Activated T-helper 1 cell treated with anti-CD3 and anti-CD28 coated beads, Interleukin-2, amount 50 U/mL, for 16 hours (primary cell): ENCODE results near the gene OPRD1.
"Not testable (repeated sequence)": the region's sequence is repeated elsewhere in the genome, so short reads cannot be mapped to it uniquely, and the experiment has no call there.

Experiments
- DNase-seq, 2 donors: peaks; one replicate each; pipeline ENCODE4 v3.0.0-alpha.2; 2020; ENCODE audit warnings: low read depth in 1 of 2, low spot score in 1 of 2

The OPRD1 gene

GRCh38 chr1:28811766-28812668 lies at the start of gene OPRD1:
OPRD1 (plus strand) TSS chr1:28812170; CDS start chr1:28812384, 214 bp downstream.
- DNase-seq: no peak

- no peak for DNase-seq
Observed at GRCh38 chr1:28766532-28767183, 45.3 kb upstream of the OPRD1 start.

- DNase-seq: no peak
Observed at GRCh38 chr1:28770601-28771165, 41.3 kb upstream of the OPRD1 start.

DNA sequence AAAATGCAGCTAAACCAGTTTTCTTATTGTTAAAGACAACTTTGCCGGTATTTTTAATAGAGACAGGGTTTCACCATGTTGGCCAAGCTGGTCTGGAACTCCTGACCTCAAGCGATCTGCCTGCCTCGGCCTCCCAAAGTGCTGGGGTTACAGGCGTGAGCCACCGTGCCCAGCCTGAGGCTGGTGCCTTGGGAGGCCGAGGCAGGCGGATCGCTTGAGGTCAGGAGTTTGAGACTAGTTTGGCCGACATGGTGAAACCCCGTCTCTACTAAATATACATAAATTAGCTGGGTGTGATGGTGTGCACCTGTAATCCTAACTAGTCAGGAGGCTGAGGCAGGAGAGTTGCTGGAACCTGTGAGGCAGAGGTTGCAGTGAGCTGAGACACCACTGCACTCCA lies 40.0 kb upstream of the OPRD1 start:
- DNase-seq: not testable (repeated sequence)

- DNase-seq: no peak
Observed at GRCh38 chr1:28773105-28773504, 38.9 kb upstream of the OPRD1 start.

- peak; percentile 34 to 47 for DNase-seq
Observed at GRCh38 chr1:28775121-28775942, 36.6 kb upstream of the OPRD1 start.

GRCh38 chr1:28776341-28776740 lies 35.6 kb upstream of the OPRD1 start:
- DNase-seq: no peak

GRCh38 chr1:28778021-28778420 lies 33.9 kb upstream of the OPRD1 start:
- no peak for DNase-seq

DNA sequence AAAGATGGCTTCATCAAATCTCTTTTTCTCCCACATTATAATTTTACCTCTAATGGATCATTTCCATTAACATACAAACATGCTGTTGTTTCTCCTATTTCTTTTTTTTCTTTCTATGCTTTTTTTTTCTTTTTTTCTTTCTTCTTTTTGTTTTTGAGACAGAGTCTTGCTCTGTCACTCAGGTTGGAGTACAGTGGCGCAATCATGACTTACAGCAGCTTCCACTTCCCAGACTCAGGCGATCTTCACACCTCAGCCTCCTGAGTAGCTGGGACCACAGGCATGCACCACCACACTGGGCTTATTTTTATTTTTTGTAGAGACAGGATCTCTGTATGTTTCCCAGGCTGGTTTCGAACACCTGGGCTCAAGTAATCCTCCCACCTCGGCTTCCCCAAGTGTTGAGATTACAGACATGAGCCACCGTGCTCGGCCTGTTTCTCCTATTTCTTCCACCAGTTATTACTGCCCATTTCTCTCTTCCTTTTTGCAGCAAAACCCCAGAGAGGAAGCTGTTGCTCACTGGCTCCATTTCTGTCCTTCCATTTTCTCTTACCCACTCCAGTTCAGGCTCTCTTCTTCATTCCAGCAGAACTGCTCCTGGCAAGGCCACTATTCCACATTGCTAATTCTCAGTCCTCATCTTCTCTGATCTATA lies 32.1 kb upstream of the OPRD1 start:
- no peak for DNase-seq

DNA sequence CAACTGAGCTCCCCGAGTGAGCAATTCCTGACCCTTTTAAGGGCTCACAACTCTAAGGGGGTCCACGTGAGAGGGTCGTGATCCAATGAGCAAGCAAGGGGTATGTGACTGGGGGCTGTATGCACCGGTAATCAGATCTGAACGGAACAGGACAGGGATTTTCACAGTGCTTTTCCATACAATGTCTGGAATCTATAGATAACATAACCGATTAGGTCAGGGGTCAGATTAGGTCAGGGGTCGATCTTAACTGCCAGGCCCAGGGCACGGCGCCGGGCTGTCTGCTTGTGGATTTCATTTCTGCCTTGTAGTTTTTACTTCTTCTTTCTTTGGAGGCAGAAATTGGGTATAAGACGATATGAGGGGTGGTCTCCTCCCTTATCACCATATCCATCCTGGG lies 30.7 kb upstream of the OPRD1 start:
- no peak for DNase-seq

GRCh38 chr1:28782011-28782410 lies 30.0 kb upstream of the OPRD1 start:
- no peak for DNase-seq

- no peak for DNase-seq
Observed at GRCh38 chr1:28783363-28783762, 28.6 kb upstream of the OPRD1 start.

DNA sequence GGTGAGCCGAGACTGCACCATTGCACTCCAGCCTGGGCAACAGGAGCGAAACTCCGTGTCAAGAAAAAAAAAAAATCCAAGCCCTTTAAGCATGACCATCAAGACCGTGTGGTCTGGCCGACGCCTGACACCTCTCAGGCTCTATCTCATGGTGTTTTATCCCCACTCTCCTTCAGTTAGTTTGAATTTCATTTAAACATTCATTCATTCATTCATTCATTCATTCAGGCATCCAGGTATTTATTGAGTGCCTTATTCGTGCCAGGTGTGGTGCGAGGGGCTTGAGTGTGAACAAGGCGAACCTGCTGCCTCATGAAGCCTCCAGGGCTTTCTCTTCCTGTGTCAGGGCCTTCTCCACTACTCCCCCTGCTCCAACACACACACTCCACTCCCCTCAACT lies 22.6 kb upstream of the OPRD1 start:
- no peak for DNase-seq

- DNase-seq: no peak
Observed at GRCh38 chr1:28789816-28790215, 22.2 kb upstream of the OPRD1 start.

DNA sequence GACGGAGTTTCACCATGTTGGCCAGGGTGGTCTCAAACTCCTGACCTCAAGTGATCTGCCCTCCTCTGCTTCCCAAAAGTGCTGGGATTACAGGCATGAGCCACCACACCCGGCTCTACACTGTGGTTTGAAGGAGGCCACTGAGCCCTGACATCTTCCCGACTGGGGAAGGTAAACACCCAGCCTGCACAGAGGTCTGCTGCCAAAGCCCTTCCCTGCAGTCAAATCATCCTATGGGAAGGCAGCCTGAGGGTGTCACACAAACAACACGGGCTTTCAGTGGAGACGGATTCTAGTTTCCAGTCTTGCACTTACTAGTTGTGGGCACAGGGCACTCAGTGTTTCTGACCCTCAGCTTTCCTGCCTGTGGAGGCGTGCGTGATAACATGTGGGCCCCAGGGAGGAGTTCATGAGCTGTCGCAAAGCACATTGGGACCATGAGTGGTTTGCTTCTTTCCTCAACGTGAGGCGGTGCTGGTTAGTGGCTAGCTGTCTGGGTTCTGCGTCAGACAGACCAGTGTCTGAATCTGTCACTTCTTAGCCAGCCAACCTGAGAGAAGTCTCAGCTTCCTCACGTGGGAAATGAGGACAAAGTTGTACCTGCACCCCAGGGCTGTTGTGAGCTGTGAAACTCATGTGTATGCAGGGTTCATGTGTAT lies 21.5 kb upstream of the OPRD1 start:
- no peak for DNase-seq

DNA sequence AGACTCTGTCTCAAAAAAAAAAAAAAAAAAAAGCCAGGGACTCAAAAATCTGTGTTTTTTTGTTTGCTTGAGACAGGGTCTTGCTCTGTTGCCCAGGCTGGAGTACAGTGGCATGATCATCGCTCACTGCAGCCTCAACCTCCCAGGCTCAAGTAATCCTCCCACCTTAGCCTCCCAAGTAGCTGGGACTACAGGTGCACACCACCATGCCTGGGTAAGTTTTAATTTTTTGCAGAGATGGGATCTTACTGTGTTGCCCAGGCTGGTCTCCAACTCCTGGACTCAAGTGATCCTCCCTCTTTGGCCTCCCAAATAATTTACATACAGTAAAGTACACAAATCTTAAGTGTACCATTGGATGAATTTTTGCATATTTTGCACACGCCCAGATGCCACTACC lies 20.0 kb upstream of the OPRD1 start:
- not testable (repeated sequence) for DNase-seq

DNA sequence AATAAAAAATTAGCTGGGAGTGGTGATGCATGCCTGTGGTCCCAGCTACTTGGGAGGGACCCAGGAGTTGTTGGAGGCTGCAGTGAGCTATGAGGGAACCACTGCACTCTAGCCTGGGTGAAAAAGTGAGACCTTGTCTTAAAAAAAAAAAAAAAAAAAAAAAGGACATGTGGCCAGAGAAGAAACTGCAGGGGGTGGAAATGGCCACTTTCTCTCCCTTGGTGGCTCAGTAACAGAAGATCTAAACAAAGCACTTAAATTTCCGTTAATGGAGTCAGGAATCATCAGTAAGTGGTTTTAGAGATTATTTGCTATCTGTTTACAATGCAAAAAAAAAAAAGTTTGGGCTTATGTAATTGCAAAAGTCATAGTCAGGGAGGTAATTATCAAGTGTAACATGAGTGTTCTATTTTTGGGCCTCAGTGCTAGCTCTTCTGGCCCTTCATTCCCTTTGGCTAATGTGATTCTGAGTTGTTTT lies 19.3 kb upstream of the OPRD1 start:
- DNase-seq: no peak

GRCh38 chr1:28794582-28794981 lies 17.4 kb upstream of the OPRD1 start:
- DNase-seq: not testable (repeated sequence)

- DNase-seq: no peak
Observed at GRCh38 chr1:28796352-28797211, 15.4 kb upstream of the OPRD1 start.
